HS-27A (cell line): Measurements from ENCODE around the gene RTP3.
"Not testable (repeated sequence)": the region's sequence is repeated elsewhere in the genome, so short reads cannot be mapped to it uniquely, and the experiment has no call there.

Source experiments
- DNase-seq: peaks from one replicate; pipeline ENCODE4 v3.0.0-alpha.2; 2012; ENCODE audit warnings: low read depth, missing footprints

RTP3 gene

GRCh38 chr3:46519952-46520351 is 22.2 kb downstream of the RTP3 start:
- no peak for DNase-seq

- no peak for DNase-seq
These were observed 22.8 kb downstream of the RTP3 start for GRCh38 chr3:46520531-46520930.

GRCh38 chr3:46521096-46521495 is 23.3 kb downstream of the RTP3 start:
- DNase-seq = no peak

- not testable (repeated sequence) for DNase-seq
These were observed 24.4 kb downstream of the RTP3 start for GRCh38 chr3:46522201-46522600.

GRCh38 chr3:46523556-46523955 is 25.8 kb downstream of the RTP3 start:
- DNase-seq = no peak

GRCh38 chr3:46524008-46524407 is 26.2 kb downstream of the RTP3 start:
- no peak for DNase-seq

GRCh38 chr3:46524832-46525231 is 27.1 kb downstream of the RTP3 start:
- DNase-seq = no peak

- no peak for DNase-seq
These were observed 29.5 kb downstream of the RTP3 start for GRCh38 chr3:46527239-46527638.

GRCh38 chr3:46533091-46533490 is 35.3 kb downstream of the RTP3 start:
- no peak for DNase-seq

- DNase-seq = no peak
These were observed 38.0 kb downstream of the RTP3 start for GRCh38 chr3:46535746-46536145.

- DNase-seq = no peak
These were observed 39.0 kb downstream of the RTP3 start for GRCh38 chr3:46536758-46537157.

GRCh38 chr3:46537316-46537715 is 39.5 kb downstream of the RTP3 start:
- DNase-seq = no peak

GRCh38 chr3:46537779-46538178 is 40.0 kb downstream of the RTP3 start:
- no peak for DNase-seq

GRCh38 chr3:46538425-46538802 is 40.6 kb downstream of the RTP3 start:
- not testable (repeated sequence) for DNase-seq

GRCh38 chr3:46538803-46539442 is 41.1 kb downstream of the RTP3 start:
- DNase-seq = no peak

GRCh38 chr3:46539443-46540005 is 41.7 kb downstream of the RTP3 start:
- DNase-seq = no peak

GRCh38 chr3:46540550-46540949 is 42.8 kb downstream of the RTP3 start:
- no peak for DNase-seq

GRCh38 chr3:46541835-46542234 is 44.1 kb downstream of the RTP3 start:
- no peak for DNase-seq

- no peak for DNase-seq
These were observed 44.6 kb downstream of the RTP3 start for GRCh38 chr3:46542344-46542743.

GRCh38 chr3:46542801-46543201 is 45.0 kb downstream of the RTP3 start:
- no peak for DNase-seq

GRCh38 chr3:46544771-46545503 is 47.2 kb downstream of the RTP3 start:
- no peak for DNase-seq

- DNase-seq = no peak
These were observed 48.2 kb downstream of the RTP3 start for GRCh38 chr3:46545818-46546630.
